Neural progenitor cell (in vitro differentiated cells): Measurements from ENCODE around the gene TACR2.

Source experiments
- EZH2 ChIP-seq: fragments of 200-600 bp; sonication (generic); IDR thresholded peaks from 2 replicates; pipeline ENCODE4 v1.6.1; 2017; ENCODE audit warnings: antibody characterized with exemption, mild to moderate bottlenecking, moderate library complexity
- TF ChIP-seq, protein P1 (sequence below): fragments of 200-600 bp; sonication (generic); IDR thresholded peaks from 2 replicates; pipeline ENCODE4 v1.5.1; 2017; ENCODE audit warnings: antibody characterized with exemption, mild to moderate bottlenecking

DNA sequence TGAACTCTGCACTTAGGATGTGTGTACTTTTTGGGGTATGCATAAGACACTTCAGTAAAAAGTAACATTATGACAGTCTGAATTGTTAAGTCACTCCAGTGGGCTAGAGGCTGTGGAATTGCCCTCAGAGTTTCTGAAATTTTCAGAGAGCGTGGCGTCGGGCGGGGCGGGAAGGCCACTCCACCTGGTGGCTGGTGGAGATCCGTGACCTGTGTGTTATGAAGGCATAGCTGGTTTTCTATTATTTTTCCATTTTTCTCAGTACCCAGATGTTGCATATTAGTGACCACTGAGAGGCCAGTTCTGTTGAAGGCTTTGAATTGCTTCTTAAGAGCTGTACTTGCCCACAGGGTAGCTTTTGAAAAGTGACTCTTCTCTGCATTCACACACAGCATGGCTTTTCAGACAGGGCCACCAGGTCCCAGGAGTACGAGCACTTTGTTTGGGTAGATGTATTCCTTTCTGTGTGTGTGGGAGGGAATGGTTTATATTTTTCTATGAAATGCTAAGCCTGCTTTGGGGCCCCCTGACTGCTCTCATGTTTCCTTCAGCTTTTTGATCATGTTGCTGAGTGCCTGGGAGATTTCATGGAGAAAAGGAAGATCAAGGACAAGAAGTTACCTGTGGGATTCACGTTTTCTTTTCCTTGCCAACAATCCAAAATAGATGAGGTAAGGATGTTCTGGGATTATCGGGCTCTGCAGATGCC, 52.3 kb downstream of the TACR2 start:
- TF ChIP-seq, protein P1, sequence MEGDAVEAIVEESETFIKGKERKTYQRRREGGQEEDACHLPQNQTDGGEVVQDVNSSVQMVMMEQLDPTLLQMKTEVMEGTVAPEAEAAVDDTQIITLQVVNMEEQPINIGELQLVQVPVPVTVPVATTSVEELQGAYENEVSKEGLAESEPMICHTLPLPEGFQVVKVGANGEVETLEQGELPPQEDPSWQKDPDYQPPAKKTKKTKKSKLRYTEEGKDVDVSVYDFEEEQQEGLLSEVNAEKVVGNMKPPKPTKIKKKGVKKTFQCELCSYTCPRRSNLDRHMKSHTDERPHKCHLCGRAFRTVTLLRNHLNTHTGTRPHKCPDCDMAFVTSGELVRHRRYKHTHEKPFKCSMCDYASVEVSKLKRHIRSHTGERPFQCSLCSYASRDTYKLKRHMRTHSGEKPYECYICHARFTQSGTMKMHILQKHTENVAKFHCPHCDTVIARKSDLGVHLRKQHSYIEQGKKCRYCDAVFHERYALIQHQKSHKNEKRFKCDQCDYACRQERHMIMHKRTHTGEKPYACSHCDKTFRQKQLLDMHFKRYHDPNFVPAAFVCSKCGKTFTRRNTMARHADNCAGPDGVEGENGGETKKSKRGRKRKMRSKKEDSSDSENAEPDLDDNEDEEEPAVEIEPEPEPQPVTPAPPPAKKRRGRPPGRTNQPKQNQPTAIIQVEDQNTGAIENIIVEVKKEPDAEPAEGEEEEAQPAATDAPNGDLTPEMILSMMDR, result no peak
- no peak for TF ChIP-seq EZH2
